KMS-11 (cell line): ENCODE results near the gene RIMS3.
"Not testable (repeated sequence)": the region's sequence is repeated elsewhere in the genome, so short reads cannot be mapped to it uniquely, and the experiment has no call there.

Experiments
- H2AFZ ChIP-seq: fragments of 200-600 bp; sonication (generic); 2 replicates; pipeline ENCODE4 v1.6.1; 2016; ENCODE audit warnings: antibody characterized with exemption, mixed run types, low read depth
- H3K27ac ChIP-seq: fragments of 200-600 bp; sonication (generic); 2 replicates; pipeline ENCODE4 v1.6.1; 2016; ENCODE audit warnings: mild to moderate bottlenecking, mixed run types
- H3K27me3 ChIP-seq: fragments of 200-600 bp; sonication (generic); 2 replicates; pipeline ENCODE4 v1.6.1; 2017; ENCODE audit warnings: mild to moderate bottlenecking, low read depth, mixed run types, moderate library complexity; ENCODE audit not compliant: insufficient read depth
- H3K36me3 ChIP-seq: fragments of 200-600 bp; sonication (generic); 2 replicates; pipeline ENCODE4 v1.6.1; 2017; ENCODE audit warnings: mild to moderate bottlenecking, mixed run types; ENCODE audit not compliant: insufficient read depth
- H3K4me1 ChIP-seq: fragments of 200-600 bp; sonication (generic); 2 replicates; pipeline ENCODE4 v1.6.1; 2016; ENCODE audit warnings: mild to moderate bottlenecking, low read depth, mixed run types; ENCODE audit not compliant: poor library complexity, severe bottlenecking
- H3K4me2 ChIP-seq: fragments of 200-600 bp; sonication (generic); 2 replicates; pipeline ENCODE4 v1.7.0; 2016; ENCODE audit warnings: mild to moderate bottlenecking, mixed run types
- H3K4me3 ChIP-seq: fragments of 200-600 bp; sonication (generic); IDR thresholded peaks from 2 replicates; pipeline ENCODE4 v1.6.1; 2017; ENCODE audit warnings: low read depth, low read length, mixed read lengths; ENCODE audit not compliant: insufficient read depth
- H3K79me2 ChIP-seq: fragments of 200-600 bp; sonication (generic); 2 replicates; pipeline ENCODE4 v1.6.1; 2016; ENCODE audit warnings: low read depth, mixed run types; ENCODE audit not compliant: insufficient read depth
- H3K9ac ChIP-seq: fragments of 200-600 bp; sonication (generic); 2 replicates; pipeline ENCODE4 v1.6.1; 2016; ENCODE audit warnings: mild to moderate bottlenecking, mixed run types
- H4K20me1 ChIP-seq: fragments of 200-600 bp; sonication (generic); 2 replicates; pipeline ENCODE4 v1.6.1; 2016; ENCODE audit warnings: mild to moderate bottlenecking, mixed run types; ENCODE audit not compliant: insufficient read depth
- CTCF ChIP-seq: fragments of 200-600 bp; sonication (generic); conservative IDR thresholded peaks from 2 replicates; pipeline ENCODE4 v1.6.1; 2017; ENCODE audit warnings: low read depth, mild to moderate bottlenecking, antibody characterized with exemption, low read length, moderate library complexity, mixed read lengths

RIMS3 gene

GRCh38 chr1:40630488-40631223 lies 34.8 kb downstream of the RIMS3 start:
- H3K4me1 ChIP-seq: peaks cover 43% of the 10 kb centered on the region
- H3K4me2 ChIP-seq: no peak overlapping the region
- no peak overlapping the region for H3K4me3 ChIP-seq
- H3K79me2 ChIP-seq: no peaks in the 10 kb centered on the region
- no peak; the same call in none of the 2 replicates for TF ChIP-seq CTCF
- no peaks in the 10 kb centered on the region for H4K20me1 ChIP-seq
- no peak overlapping the region for H2AFZ ChIP-seq
- no peak overlapping the region for H3K27ac ChIP-seq
- H3K27me3 ChIP-seq: no peaks in the 10 kb centered on the region
- H3K36me3 ChIP-seq: no peaks in the 10 kb centered on the region
- H3K9ac ChIP-seq: no peak overlapping the region

- H2AFZ ChIP-seq, H3K79me2 ChIP-seq, H3K27me3 ChIP-seq, H3K36me3 ChIP-seq, H3K4me3 ChIP-seq, H3K9ac ChIP-seq, H3K4me2 ChIP-seq, H4K20me1 ChIP-seq: not testable (repeated sequence)
- H3K27ac ChIP-seq: peak overlapping the region; percentile 76; the same call in 1 of the 2 replicates
- peaks cover 43% of the 10 kb centered on the region for H3K4me1 ChIP-seq
Measured at GRCh38 chr1:40629546-40629945, 35.9 kb downstream of the RIMS3 start.

- Histone ChIP-seq H3K4me2 (peak overlapping the region; percentile 58), H3K79me2 (no peaks in the 10 kb centered on the region), H3K27ac (peak overlapping the region; percentile 76), H3K4me3 (no peak overlapping the region), H3K9ac (no peak overlapping the region), H3K27me3 (no peaks in the 10 kb centered on the region), H3K36me3 (no peaks in the 10 kb centered on the region), H3K4me1 (peaks cover 43% of the 10 kb centered on the region), H4K20me1 (no peaks in the 10 kb centered on the region), H2AFZ (no peak overlapping the region)
- TF ChIP-seq CTCF: no peak
Measured at GRCh38 chr1:40628903-40629292, 36.6 kb downstream of the RIMS3 start.

- Histone ChIP-seq H3K9ac (peak overlapping the region; percentile 29; the same call in 1 of the 2 replicates), H3K36me3 (no peaks in the 10 kb centered on the region), H3K79me2 (no peaks in the 10 kb centered on the region), H3K4me3 (no peak overlapping the region), H3K4me2 (peak overlapping the region; percentile 58), H2AFZ (no peak overlapping the region), H3K27ac (peak overlapping the region; percentile 76), H4K20me1 (no peaks in the 10 kb centered on the region), H3K4me1 (peaks cover 43% of the 10 kb centered on the region), H3K27me3 (no peaks in the 10 kb centered on the region)
- TF ChIP-seq CTCF: no peak
Measured at GRCh38 chr1:40627987-40628902, 37.2 kb downstream of the RIMS3 start.
